ENCODE results near the gene FAM20C. TPM values are rescaled to one million over a fixed set of nuclear protein-coding genes. Genes with fewer than 3 reads are reported as not detected.

Gene FAM20C
- total RNA-seq, 2 donors from 2014 or later: 33.5 to 53.5 TPM

- peaks cover 21% of the 10 kb centered on the region for H3K9me3 Mint-ChIP-seq
- no peaks in the 10 kb centered on the region for H3K36me3 Mint-ChIP-seq (ENCODE audit: low read depth)
- DNase-seq: no peak
- H3K27ac ChIP-seq (ENCODE audit: low read depth, low read length): no peak overlapping the region
- H3K27ac Mint-ChIP-seq: no peak overlapping the region
- H3K4me1 Mint-ChIP-seq: no peaks in the 10 kb centered on the region
- H3K4me3 Mint-ChIP-seq: no peak overlapping the region
- H3K4me3 ChIP-seq (ENCODE audit: low read length): no peak overlapping the region
- H3K4me1 ChIP-seq (ENCODE audit: control insufficient read depth, insufficient read depth, low read length): no peaks in the 10 kb centered on the region
- H3K9me3 ChIP-seq (ENCODE audit: control insufficient read depth, low read length): no peaks in the 10 kb centered on the region
- TF ChIP-seq, protein P1, sequence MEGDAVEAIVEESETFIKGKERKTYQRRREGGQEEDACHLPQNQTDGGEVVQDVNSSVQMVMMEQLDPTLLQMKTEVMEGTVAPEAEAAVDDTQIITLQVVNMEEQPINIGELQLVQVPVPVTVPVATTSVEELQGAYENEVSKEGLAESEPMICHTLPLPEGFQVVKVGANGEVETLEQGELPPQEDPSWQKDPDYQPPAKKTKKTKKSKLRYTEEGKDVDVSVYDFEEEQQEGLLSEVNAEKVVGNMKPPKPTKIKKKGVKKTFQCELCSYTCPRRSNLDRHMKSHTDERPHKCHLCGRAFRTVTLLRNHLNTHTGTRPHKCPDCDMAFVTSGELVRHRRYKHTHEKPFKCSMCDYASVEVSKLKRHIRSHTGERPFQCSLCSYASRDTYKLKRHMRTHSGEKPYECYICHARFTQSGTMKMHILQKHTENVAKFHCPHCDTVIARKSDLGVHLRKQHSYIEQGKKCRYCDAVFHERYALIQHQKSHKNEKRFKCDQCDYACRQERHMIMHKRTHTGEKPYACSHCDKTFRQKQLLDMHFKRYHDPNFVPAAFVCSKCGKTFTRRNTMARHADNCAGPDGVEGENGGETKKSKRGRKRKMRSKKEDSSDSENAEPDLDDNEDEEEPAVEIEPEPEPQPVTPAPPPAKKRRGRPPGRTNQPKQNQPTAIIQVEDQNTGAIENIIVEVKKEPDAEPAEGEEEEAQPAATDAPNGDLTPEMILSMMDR (conservative IDR thresholded peaks at IDR 0.05): no peak
- WGBS, 2 experiments (ENCODE audit: insufficient coverage in 1 of 2, insufficient read length in 1 of 2): 92 to 98% methylated on average over 30 to 35 of the region's 35 CpGs
- no peaks in the 10 kb centered on the region for H3K27me3 ChIP-seq (ENCODE audit: control insufficient read depth, insufficient read depth, low read length, poor library complexity, severe bottlenecking)
- H3K27me3 Mint-ChIP-seq (ENCODE audit: insufficient read depth): no peaks in the 10 kb centered on the region
- H3K36me3 ChIP-seq (ENCODE audit: control insufficient read depth, insufficient read depth, low read length): no peaks in the 10 kb centered on the region
- H3K9ac ChIP-seq (ENCODE audit: extremely low read depth, low read length, poor library complexity, severe bottlenecking): no peak overlapping the region
These were observed 113.2 kb downstream of the FAM20C start for GRCh38 chr7:305410-306151.

- H3K9ac ChIP-seq (ENCODE audit: extremely low read depth, low read length, poor library complexity, severe bottlenecking): no peak overlapping the region
- H3K27me3 ChIP-seq (ENCODE audit: control insufficient read depth, insufficient read depth, low read length, poor library complexity, severe bottlenecking): peaks cover 6% of the 10 kb centered on the region
- no peak for DNase-seq
- H3K36me3 Mint-ChIP-seq (ENCODE audit: low read depth): no peaks in the 10 kb centered on the region
- no peaks in the 10 kb centered on the region for H3K36me3 ChIP-seq (ENCODE audit: control insufficient read depth, insufficient read depth, low read length)
- H3K27ac ChIP-seq (ENCODE audit: low read depth, low read length): no peak overlapping the region
- no peaks in the 10 kb centered on the region for H3K4me1 Mint-ChIP-seq
- H3K9me3 ChIP-seq (ENCODE audit: control insufficient read depth, low read length): no peaks in the 10 kb centered on the region
- TF ChIP-seq, protein P1 (conservative IDR thresholded peaks at IDR 0.05): no peak
- 61 to 64% methylated on average over 3 of the region's 3 CpGs for WGBS, 2 experiments (ENCODE audit: insufficient coverage in 1 of 2, insufficient read length in 1 of 2)
- no peaks in the 10 kb centered on the region for H3K4me1 ChIP-seq (ENCODE audit: control insufficient read depth, insufficient read depth, low read length)
- H3K9me3 Mint-ChIP-seq: peaks cover 21% of the 10 kb centered on the region
- H3K4me3 Mint-ChIP-seq: no peak overlapping the region
- H3K4me3 ChIP-seq (ENCODE audit: low read length): no peak overlapping the region
- H3K27me3 Mint-ChIP-seq (ENCODE audit: insufficient read depth): no peaks in the 10 kb centered on the region
- H3K27ac Mint-ChIP-seq: no peak overlapping the region
These were observed 115.6 kb downstream of the FAM20C start for GRCh38 chr7:307970-308369.

GRCh38 chr7:309586-310228, 117.3 kb downstream of the FAM20C start:
- no peak overlapping the region for H3K4me3 Mint-ChIP-seq
- Histone ChIP-seq H3K27me3 (ENCODE audit: control insufficient read depth, insufficient read depth, low read length, poor library complexity, severe bottlenecking) (peaks cover 6% of the 10 kb centered on the region), H3K27ac (ENCODE audit: low read depth, low read length) (no peak overlapping the region), H3K9me3 (ENCODE audit: control insufficient read depth, low read length) (no peaks in the 10 kb centered on the region), H3K9ac (ENCODE audit: extremely low read depth, low read length, poor library complexity, severe bottlenecking) (no peak overlapping the region), H3K4me3 (ENCODE audit: low read length) (no peak overlapping the region), H3K4me1 (ENCODE audit: control insufficient read depth, insufficient read depth, low read length) (no peaks in the 10 kb centered on the region), H3K36me3 (ENCODE audit: control insufficient read depth, insufficient read depth, low read length) (no peaks in the 10 kb centered on the region)
- H3K27ac Mint-ChIP-seq: no peak overlapping the region
- no peaks in the 10 kb centered on the region for H3K27me3 Mint-ChIP-seq (ENCODE audit: insufficient read depth)
- no peaks in the 10 kb centered on the region for H3K36me3 Mint-ChIP-seq (ENCODE audit: low read depth)
- 90 to 95% methylated on average over 17 to 19 of the region's 19 CpGs for WGBS, 2 experiments (ENCODE audit: insufficient coverage in 1 of 2, insufficient read length in 1 of 2)
- no peaks in the 10 kb centered on the region for H3K4me1 Mint-ChIP-seq
- DNase-seq: no peak
- TF ChIP-seq, protein P1 (conservative IDR thresholded peaks at IDR 0.05): no peak
- peaks cover 22% of the 10 kb centered on the region for H3K9me3 Mint-ChIP-seq

Other genes with a start within 250 kb of the FAM20C start
- not detected for gene FOXL3, start 97.6 kb downstream of the FAM20C start, total RNA-seq

Measured in endodermal cell (in vitro differentiated cells).